Omental fat pad (tissue), 4 donors: ENCODE data around the gene CFAP43. TPM values are rescaled to one million over a fixed set of nuclear protein-coding genes. Genes with fewer than 3 reads are reported as not detected.

Experiments used
- ATAC-seq: fragments of 150-250 bp; one replicate; pipeline ENCODE4 v1.9.1; 2016; ENCODE audit warnings: mild to moderate bottlenecking, moderate library complexity; ENCODE audit not compliant: low FRiP score
- DNase-seq: peaks from one replicate; pipeline ENCODE4 v3.0.0-alpha.2; 2019; ENCODE audit warnings: low spot score
- total RNA-seq, 4 donors: library from RNA; depleted of rRNA; stranded (reverse); fragments of >200 nt; gene quantifications; one replicate each; pipeline ENCODE4 v1.1.0, GENCODE V29; 2016
- TF ChIP-seq, protein P1 (sequence below), 3 donors: fragments of 450-650 bp; IDR thresholded peaks; one replicate each; pipeline ENCODE4 v1.5.1; 2016 to 2017; ENCODE audit warnings: antibody characterized with exemption in 3 of 3, mild to moderate bottlenecking in 3 of 3, moderate library complexity in 2 of 3

The CFAP43 gene
- total RNA-seq, 4 donors from 2014 or later = 0.38 to 0.84 (median 0.60) TPM; not detected in 1

DNA sequence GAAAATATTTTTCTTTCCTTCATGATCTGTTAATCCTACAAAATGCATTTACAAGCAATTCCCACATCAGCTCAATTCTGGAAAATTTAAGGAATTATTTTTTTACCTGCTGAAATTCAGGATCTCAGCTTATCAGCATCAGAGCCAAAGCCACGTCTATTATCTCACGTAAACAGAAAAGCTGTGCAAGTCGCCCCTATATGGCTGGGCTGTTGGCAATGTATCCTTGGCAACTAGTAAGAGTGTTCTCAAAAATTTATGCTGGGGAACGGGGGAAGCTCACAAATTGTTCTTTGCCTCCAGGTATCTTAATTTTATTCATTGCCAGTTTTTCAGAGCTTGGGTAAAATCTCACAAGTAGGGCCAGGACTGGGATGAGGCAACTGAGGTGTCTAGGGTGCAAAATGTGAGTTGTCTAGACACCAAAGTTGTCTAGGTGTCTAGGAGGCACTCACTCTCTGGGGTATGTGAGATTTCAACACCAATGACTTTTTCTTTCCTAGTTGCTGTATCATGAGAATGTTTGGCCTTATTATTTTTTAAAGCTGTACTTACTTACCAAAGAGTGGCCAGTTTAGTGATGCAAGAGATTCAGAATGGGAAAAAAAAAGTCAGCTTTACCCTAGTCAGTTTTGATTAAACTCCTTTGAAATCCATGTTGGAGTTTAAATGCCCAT lies 41.9 kb upstream of the CFAP43 start:
- ATAC-seq = no peak
- TF ChIP-seq, protein P1, sequence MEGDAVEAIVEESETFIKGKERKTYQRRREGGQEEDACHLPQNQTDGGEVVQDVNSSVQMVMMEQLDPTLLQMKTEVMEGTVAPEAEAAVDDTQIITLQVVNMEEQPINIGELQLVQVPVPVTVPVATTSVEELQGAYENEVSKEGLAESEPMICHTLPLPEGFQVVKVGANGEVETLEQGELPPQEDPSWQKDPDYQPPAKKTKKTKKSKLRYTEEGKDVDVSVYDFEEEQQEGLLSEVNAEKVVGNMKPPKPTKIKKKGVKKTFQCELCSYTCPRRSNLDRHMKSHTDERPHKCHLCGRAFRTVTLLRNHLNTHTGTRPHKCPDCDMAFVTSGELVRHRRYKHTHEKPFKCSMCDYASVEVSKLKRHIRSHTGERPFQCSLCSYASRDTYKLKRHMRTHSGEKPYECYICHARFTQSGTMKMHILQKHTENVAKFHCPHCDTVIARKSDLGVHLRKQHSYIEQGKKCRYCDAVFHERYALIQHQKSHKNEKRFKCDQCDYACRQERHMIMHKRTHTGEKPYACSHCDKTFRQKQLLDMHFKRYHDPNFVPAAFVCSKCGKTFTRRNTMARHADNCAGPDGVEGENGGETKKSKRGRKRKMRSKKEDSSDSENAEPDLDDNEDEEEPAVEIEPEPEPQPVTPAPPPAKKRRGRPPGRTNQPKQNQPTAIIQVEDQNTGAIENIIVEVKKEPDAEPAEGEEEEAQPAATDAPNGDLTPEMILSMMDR (IDR thresholded peaks at IDR 0.05) = no peak

DNA sequence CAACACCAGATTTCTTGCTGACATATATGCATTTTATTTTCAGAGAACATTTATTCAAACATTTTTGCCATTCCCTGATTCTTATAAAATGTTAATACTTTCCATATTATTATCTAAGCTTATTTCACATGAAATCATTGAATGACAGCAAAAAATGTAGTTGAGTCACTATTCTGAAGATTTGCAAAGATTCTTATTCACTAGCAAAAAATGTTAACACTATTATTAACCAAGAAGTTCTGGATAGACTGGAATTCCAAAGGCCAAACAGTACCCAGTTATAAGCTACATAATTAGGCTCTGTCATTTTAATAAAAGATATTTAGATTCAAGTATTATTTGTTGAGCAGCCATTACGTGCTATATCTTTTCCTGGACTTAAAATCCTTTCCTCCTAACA lies 41.1 kb upstream of the CFAP43 start:
- ATAC-seq (no peak), DNase-seq (no peak)
- TF ChIP-seq, protein P1 (IDR thresholded peaks at IDR 0.05) = no peak

More for the DNA sequence above, 41.9 kb upstream of the CFAP43 start:
- no peak for DNase-seq

DNA sequence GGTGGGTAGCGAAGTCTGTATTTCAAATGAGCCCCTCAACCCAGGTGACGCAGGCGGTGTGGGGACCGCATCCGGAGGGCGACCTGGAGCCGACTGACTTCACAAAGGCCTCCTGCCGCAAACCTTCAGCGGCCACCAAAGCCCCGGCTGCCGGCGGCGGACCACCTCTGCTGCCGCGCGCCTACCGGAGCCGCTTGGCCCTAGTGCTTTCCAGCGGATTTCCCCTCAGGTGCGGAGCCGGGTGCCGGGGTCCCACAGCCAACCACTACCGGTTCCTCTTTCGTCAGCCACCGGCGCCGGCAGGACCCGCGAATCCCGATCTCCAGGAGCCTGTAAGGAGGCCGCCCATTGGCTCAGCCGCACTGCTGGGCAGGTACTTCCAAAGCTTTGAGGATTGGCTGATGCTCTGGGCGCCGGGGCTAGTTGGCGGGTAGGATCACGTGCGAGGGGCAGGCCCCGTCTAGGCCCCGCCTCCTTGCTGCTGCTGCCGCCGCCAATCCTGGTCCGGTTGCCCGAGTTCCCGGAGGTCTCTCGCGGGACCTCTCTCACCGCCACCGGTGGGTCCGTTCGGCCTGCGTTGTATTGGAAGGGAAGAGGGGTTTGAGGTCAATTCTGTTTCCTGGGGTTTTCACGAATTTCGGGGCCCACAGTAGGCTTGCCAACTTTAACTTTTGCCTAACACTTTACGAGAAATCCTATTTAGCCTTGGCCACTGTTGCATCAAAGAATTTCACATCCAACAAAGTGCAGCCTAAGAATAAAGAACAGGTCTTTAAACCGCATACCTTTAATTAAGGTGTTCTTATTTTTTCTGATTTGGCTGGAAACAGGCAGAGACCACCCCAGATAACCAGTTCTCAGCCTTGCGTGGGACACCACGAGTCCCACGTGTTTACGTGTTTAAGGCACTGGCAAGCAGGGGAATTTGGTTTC lies 36.8 kb upstream of the CFAP43 start, which contains the start of gene GSTO2:
Gene GSTO2 (plus strand): TSS at position 472 of the 933 bp plus-strand sequence. CDS start 5,732 bp downstream, outside the sequence.
- TF ChIP-seq, protein P1 (IDR thresholded peaks at IDR 0.05) = no peak
- peak; percentile 92 for DNase-seq
- ATAC-seq = peak; percentile 100

DNA sequence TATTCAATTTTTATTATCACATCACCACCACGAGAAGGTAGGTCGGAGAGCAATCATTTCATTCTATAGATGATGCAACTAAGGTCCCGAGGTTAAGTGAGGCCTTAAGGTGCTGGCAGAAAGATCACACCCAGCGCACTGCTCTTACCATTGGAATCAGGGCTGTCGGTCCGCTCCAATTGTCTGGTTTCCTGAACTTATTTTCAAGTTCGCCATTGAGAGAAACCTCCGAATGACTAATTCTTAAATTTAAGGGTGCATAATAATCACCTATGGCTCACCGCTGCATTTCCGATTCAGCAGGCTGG lies 36.2 kb upstream of the CFAP43 start:
- ATAC-seq (no peak), DNase-seq (no peak)
- TF ChIP-seq, protein P1 (IDR thresholded peaks at IDR 0.05) = no peak

DNA sequence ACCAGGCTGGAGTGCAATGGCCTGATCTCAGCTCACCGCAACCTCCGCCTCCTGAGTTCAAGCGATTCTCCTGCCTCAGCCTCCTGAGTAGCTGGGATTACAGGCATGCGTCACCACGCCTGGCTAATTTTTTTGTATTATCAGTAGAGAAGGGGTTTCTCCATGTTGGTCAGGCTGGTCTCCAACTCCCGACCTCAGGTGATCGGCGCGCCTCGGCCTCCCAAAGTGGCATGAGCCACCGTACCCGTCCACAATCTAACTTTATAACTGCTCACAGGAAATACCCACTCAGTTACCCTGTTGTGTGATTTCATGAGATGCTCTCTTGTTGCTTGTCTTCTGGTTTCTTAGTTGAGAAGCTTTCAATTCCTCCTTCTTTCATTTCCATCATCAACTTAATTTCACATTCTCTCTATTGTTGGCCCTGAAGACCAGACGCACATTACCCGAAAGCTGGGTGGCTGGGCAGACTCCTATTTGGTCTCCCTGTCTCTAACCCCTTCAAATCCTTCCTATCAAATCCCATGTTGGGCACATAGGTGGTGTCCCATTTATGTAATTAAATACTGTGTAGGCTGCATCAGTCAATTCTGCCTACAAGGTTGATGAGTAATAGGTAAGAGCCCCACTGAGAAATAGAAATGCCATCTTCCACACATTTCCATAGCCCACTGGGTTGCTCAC lies 35.7 kb upstream of the CFAP43 start:
- ATAC-seq = no peak
- TF ChIP-seq, protein P1 (IDR thresholded peaks at IDR 0.05) = no peak
- no peak for DNase-seq

DNA sequence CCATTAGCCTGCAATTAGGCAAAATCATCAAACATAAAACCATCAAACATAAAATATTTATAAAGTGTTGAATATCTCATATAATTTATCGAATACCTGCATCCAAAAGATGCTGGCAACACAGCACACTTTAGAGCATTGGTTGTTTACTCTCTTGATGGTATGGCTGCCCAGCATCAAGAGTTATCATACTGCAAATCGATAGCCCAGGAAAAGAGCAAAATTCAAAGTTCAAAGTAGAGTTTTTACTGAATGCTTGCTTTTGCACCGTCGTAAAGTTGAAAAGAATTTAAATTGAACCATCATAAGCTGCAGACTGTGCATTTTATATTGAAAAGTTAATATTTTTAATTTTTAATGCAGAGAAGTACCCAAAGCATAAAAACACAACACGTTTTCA lies 32.6 kb upstream of the CFAP43 start:
- no peak for ATAC-seq
- no peak for DNase-seq
- TF ChIP-seq, protein P1 (IDR thresholded peaks at IDR 0.05) = no peak
